Stomach (tissue), 4 donors: Measurements from ENCODE around the gene CIB1.

Experiments used
- CTCF ChIP-seq, 7 experiments: fragments of 450-650 bp in 4 of 7; fragments of 200-600 bp in 3 of 7; sonication (generic) in 3 of 7; IDR thresholded peaks; one replicate each; pipeline ENCODE4 v1.5.1; 2016 to 2019; ENCODE audit warnings: antibody characterized with exemption in 7 of 7, control low read depth in 2 of 7, mild to moderate bottlenecking in 1 of 7
- EP300 ChIP-seq: sonication (generic); formaldehyde crosslinking; IDR thresholded peaks from one replicate; pipeline ENCODE4 v1.6.1; 2017; ENCODE audit warnings: antibody characterized with exemption
- POLR2AphosphoS5 ChIP-seq, 3 donors: sonication (generic); formaldehyde crosslinking; IDR thresholded peaks; one replicate each; pipeline ENCODE4 v1.6.1; 2016; ENCODE audit warnings: antibody characterized with exemption in 3 of 3

- TF ChIP-seq CTCF (IDR thresholded peaks at IDR 0.05) (no peak), EP300 (no peak), POLR2AphosphoS5 (IDR thresholded peaks at IDR 0.05) (no peak)
These were observed 8.7 kb downstream of the CIB1 start for GRCh38 chr15:90225047-90225446.
